CD4-positive, alpha-beta T cell treated with Interleukin-17A for 1 hour (primary cell): ENCODE data around the gene ZIC5.

Experiments used
- DNase-seq: peaks from one replicate; pipeline ENCODE4 v3.0.0-alpha.2; 2020

ZIC5 gene

DNA sequence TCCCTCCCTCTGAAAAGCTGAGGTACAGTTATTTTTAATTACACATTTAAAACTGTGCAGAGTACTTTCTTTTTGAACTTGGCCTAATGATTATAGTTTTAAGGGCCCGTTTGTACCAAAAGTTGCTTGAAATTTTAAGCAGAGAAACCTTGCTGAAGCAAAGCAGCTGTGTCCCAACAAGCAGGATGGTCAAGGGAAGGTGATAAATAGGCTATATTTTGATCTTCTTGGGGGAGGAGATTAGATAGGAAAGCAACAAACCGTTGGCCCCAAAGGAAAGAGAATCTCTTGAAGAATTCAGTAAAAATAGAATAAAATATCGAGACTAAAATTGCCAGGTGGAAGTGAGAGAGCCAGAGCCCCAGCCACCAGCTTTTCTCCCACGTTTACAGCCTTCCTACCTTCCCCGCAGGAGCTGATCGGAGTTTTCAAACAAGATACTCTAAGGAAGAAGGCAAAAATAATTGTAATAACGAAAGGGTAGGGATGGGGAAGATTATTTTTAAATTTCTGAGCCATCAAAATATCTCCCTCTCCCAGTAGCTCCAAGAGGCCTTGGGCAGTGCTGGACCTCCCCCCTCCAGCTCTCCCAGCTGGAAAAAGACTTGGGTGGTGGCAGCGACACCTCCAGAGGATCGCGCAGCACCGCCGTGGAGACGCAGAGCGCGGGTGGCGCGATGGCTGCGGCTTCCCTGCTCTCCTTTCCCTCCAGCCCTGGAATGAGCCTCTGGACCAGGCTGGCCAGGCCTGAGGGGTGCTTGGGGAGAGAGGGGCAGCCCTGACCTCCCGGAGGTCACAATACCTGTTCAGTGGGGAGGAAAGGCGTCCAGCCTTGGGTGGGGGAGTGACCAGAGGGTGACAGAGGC is 15.8 kb upstream of the ZIC5 start:
- no peak for DNase-seq

GRCh38 chr13:99986741-99987140 is 15.2 kb upstream of the ZIC5 start:
- DNase-seq, result no peak

DNA sequence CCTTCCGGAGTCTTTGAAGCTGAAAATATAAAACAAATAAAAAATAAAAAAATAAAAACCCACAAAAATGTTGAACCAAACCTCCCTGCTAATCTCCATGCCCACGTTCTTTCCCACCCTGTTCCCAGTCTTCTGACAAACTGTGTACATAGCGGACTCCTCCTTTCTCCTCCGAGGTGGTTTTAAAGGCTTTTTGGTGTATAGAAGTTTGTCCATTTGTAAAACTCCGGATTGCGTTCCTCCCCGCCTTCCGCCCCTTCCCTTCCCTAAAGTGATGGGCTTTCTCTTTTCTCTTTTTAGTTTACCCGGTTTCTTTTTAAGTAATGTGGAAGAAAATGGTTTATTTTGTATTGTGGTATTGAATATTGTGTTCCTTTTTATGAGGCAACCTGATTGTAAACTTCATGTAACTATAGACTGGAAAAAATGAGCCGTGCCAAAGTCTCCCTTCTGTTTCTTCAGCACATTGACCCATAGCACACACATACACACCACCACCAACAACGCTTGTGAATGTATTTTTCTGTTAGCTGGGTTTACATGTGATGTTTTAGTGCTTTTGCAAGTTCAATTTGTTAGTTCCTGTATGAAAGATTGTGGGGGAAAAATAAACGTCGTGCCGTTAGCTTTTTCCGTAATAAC is 14.4 kb upstream of the ZIC5 start:
- DNase-seq, result no peak

DNA sequence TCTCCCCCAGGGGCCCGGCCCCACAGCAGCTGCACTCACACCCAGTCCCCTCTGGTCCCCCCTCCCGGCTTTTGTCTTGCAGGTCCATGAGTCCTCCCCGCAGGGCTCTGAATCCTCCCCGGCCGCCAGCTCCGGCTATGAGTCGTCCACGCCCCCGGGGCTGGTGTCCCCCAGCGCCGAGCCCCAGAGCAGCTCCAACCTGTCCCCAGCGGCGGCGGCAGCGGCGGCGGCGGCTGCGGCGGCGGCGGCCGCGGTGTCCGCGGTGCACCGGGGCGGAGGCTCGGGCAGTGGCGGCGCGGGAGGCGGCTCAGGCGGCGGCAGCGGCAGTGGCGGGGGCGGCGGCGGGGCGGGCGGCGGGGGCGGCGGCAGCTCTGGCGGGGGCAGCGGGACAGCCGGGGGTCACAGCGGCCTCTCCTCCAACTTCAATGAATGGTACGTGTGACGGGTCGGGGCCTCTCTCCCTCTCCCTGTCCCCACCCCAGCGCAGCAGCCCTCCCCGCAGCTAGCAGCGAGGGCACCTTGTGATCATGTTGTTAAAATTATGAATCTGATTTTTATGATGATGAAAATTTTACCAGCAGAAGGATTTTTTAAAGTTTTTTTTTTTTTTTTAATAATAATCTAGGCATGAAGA is 13.8 kb upstream of the ZIC5 start:
- no peak for DNase-seq

GRCh38 chr13:99984461-99985240 is 13.1 kb upstream of the ZIC5 start:
- no peak for DNase-seq

DNA sequence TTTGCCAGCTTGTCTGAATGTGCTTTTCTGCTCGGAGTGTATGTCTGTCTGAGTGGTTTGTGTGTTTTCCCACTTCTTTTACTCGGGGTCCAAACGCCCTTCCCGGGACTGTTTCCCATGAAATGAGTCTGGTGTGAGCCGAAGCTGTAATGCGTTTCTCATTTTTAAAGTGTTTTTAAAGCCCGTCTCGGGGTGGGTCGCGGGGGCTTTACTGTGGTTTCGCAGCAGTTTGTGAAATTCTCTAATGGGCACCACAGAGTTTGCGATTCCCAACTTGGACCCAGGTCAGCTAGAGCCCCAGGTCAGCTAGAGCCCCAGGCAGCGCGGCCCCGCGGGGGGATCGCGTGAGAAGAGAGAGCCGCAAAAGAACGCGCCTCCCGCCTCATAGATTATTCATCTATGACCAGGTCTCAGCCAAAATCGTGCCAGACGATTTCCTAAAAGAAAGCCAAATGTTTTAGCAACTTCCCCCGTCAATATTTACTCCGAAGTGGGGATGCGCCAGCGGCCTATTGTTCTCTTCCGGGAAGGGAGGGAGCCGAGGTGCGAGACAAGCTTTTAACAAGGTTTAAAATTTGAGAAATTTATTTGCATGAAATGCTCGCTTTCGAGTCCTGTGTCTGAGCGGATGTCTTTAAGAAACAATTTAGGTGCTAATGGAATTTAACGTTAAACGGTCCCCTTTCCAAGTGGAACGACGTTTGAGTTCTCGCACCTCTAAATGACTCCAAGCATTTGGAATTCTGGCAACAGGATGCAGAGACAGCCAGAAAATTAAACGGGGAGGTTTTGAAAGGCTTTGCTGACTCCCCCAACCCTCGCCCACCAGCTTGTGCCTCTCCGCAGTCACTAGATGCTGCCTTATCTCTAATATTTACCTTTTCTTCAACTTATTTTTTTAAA is 12.2 kb upstream of the ZIC5 start:
- DNase-seq, result no peak

- DNase-seq, result no peak
Measured at GRCh38 chr13:99982731-99983498, 11.3 kb upstream of the ZIC5 start.

DNA sequence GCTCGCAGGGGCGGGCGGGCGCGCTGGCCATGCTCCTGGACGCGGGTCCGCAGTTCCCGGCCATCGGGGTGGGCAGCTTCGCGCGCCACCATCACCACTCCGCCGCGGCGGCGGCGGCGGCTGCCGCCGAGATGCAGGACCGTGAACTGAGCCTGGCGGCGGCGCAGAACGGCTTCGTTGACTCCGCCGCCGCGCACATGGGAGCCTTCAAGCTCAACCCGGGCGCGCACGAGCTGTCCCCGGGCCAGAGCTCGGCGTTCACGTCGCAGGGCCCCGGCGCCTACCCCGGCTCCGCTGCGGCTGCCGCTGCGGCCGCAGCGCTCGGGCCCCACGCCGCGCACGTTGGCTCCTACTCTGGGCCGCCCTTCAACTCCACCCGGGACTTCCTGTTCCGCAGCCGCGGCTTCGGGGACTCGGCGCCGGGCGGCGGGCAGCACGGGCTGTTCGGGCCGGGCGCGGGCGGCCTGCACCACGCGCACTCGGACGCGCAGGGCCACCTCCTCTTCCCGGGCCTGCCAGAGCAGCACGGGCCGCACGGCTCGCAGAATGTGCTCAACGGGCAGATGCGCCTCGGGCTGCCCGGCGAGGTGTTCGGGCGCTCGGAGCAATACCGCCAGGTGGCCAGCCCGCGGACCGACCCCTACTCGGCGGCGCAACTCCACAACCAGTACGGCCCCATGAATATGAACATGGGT is 10.6 kb upstream of the ZIC5 start:
- no peak for DNase-seq

DNA sequence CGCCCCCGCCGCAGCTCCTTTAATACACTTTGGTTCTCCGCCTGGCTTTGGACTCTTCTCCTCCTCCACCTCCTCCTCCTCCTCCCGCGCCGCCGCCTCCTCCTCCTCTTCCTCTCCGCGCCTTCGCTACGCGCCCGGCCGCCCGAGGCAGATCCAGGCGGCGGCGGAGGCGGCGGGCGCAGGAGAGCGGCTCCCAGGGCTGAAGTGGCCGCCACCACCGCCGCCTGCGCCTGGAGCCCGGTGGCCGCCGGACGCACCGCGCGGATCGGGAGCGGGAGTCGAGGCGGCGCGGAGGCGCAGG is 10.1 kb upstream of the ZIC5 start, which contains the start of gene ZIC2:
Gene ZIC2, plus strand, starts transcription at position 50 of the 301 bp plus-strand sequence. CDS start 281 bp downstream, outside the sequence.
- DNase-seq, result no peak

- DNase-seq, result no peak
Measured at GRCh38 chr13:99980824-99981734, 9.5 kb upstream of the ZIC5 start.

DNA sequence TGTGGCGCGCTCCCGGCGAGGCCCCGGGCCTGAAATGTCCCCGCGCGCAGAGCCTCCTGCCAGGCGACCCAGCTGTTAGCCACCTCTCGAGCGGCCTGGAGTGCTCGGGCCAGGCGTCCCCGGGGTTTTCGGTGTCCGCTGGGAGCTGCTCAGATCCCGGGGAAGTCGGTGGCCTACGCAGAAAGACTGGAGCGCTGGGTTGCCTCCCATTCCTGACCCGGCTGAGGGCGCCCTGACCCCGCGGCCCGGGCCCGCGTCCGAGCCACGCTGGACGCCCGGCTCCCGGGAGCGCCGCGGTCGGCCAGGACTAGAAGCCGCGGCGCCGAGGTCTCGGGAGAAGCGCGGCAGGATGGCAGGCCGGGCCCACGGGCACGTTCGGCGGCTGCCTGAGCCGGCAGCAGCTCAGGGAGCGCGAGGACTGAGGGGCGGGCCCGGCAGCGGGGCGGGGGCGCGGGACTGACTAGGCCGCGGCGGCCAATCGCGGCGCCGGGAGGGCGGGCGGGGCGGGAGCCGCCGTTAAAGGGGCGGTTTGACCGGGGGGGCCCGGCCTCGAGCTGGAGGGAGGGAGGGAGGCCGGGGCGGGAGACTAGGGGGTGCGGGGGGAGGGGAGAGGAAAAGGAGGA is 8.7 kb upstream of the ZIC5 start:
- DNase-seq, result no peak

- no peak for DNase-seq
Measured at GRCh38 chr13:99979453-99980200, 8.1 kb upstream of the ZIC5 start.

DNA sequence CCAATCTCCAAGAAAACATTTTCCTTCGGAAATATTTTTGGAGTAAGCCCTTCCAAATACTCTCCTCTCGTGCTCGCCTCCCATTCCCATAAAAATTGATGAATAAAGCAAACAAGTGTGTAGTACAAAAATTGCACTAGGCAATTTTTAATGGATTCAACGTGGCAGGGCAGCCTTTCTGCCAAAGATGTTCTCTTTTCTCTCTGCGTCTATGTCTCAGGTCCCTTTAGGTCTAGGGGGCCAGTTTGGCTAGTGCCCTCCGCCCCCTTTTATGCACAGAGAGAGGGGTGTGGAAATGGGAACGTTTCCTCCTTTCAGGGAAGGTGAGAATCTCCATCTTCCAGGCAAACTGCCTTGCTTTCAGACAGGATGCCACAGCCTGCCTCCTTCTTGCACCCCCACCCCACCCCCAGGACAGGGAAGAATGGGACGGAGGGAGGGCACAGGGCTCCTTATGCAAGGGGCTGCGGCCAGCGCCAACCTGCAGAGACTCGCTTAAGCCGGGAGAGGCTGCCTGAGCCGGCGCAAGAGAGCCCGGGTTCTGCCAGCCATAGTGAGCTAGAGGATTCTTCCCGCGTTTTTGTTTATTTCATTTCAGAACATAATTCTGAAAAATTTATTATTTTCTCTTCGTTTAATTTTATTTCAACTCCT is 7.4 kb upstream of the ZIC5 start:
- DNase-seq, result no peak

DNA sequence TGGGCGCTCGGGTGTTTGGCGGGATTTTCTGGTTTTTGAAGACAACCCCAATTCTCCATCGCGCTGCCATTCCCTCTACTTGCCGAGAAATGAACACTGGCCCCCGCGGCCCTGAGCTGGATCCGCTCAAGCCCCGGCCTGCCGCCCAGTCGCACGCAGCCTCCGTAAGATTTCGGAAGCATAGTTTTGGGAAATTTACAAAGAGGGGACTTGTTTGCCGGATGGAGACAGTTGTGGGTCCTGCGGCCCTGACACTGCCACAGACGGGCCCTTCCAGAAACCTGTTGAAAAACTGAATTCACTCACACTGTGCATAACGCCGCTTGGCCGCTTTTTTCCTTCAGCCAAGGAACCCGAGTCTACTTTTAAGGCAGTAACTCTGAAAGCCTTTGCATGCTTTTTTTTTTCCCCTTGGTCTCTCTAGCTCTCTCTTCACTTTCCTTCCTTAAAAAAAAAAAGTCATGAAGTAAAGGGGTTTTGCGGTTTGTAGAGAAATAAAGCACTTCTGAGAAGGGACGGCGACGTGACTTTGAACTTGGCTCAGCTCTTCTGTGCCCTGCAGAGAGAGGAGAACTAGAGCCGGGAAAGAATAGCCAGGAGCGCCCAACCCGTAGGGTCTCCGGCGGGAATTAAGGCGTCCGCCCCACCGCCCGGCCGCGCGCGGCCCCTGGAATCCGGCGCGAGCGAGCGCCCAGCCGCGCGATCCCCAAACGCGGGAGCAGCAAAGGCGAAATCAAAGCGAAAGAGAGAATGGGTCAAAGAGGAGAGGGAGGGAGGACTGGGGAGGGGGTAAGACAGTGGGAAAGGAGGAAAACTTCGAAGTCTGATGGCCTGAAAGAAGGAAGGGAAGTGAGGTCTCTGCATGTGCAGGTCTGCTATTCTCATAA is 6.6 kb upstream of the ZIC5 start:
- DNase-seq, result no peak

- no peak for DNase-seq
Measured at GRCh38 chr13:99977334-99977911, 5.9 kb upstream of the ZIC5 start.

- DNase-seq, result no peak
Measured at GRCh38 chr13:99976575-99976974, 5.0 kb upstream of the ZIC5 start.
